Mononuclear cell (primary cell): Measurements from ENCODE around the gene KCTD3. TPM values are rescaled to one million over a fixed set of nuclear protein-coding genes. Genes with fewer than 3 reads are reported as not detected.

ENCODE experiments used
- H3K27me3 ChIP-seq: 2 replicates; pipeline ENCODE4 v1.6.0; 2011; ENCODE audit warnings: low read length, control low read depth; ENCODE audit not compliant: insufficient read depth
- H3K4me1 ChIP-seq: 2 replicates; pipeline ENCODE4 v1.5.1; 2011; ENCODE audit warnings: mild to moderate bottlenecking, low read length, control low read depth; ENCODE audit not compliant: insufficient read depth
- H3K4me3 ChIP-seq: 2 replicates; pipeline ENCODE4 v1.5.1; 2011; ENCODE audit warnings: mild to moderate bottlenecking, low read length, moderate library complexity
- H3K9me3 ChIP-seq: 2 replicates; pipeline ENCODE4 v1.5.1; 2011; ENCODE audit warnings: low read depth, mild to moderate bottlenecking, control low read depth, low read length
- total RNA-seq: library from RNA; depleted of rRNA; stranded (reverse); fragments of >200 nt; gene quantifications from one replicate; pipeline ENCODE4 v1.2.3, GENCODE V29; 2012

Gene KCTD3
- total RNA-seq, 1 donor: 5.9 TPM

- H3K27me3 ChIP-seq: no peaks in the 10 kb centered on the region
- H3K4me1 ChIP-seq: no peaks in the 10 kb centered on the region
Measured at GRCh38 chr1:215647738-215648137, 80.6 kb downstream of the KCTD3 start.

GRCh38 chr1:215648957-215649356, 81.9 kb downstream of the KCTD3 start:
- no peaks in the 10 kb centered on the region for H3K4me1 ChIP-seq
- no peaks in the 10 kb centered on the region for H3K9me3 ChIP-seq
- no peak overlapping the region for H3K4me3 ChIP-seq
- no peaks in the 10 kb centered on the region for H3K27me3 ChIP-seq

More at GRCh38 chr1:215647738-215648137, 80.6 kb downstream of the KCTD3 start:
- H3K4me3 ChIP-seq: no peak overlapping the region
- no peaks in the 10 kb centered on the region for H3K9me3 ChIP-seq

- Histone ChIP-seq H3K4me3 (no peak overlapping the region), H3K27me3 (no peaks in the 10 kb centered on the region), H3K9me3 (no peaks in the 10 kb centered on the region), H3K4me1 (no peaks in the 10 kb centered on the region)
Measured at GRCh38 chr1:215650446-215651149, 83.5 kb downstream of the KCTD3 start.

- Histone ChIP-seq H3K4me1 (no peaks in the 10 kb centered on the region), H3K9me3 (no peaks in the 10 kb centered on the region)
Measured at GRCh38 chr1:215651867-215652266, 84.8 kb downstream of the KCTD3 start.

GRCh38 chr1:215652371-215652770, 85.3 kb downstream of the KCTD3 start:
- no peak overlapping the region for H3K4me3 ChIP-seq
- H3K9me3 ChIP-seq: no peaks in the 10 kb centered on the region
- H3K27me3 ChIP-seq: no peaks in the 10 kb centered on the region
- no peaks in the 10 kb centered on the region for H3K4me1 ChIP-seq

More at GRCh38 chr1:215651867-215652266, 84.8 kb downstream of the KCTD3 start:
- Histone ChIP-seq H3K27me3 (no peaks in the 10 kb centered on the region), H3K4me3 (no peak overlapping the region)

- no peaks in the 10 kb centered on the region for H3K9me3 ChIP-seq
- H3K27me3 ChIP-seq: no peaks in the 10 kb centered on the region
- H3K4me1 ChIP-seq: no peaks in the 10 kb centered on the region
- no peak overlapping the region for H3K4me3 ChIP-seq
Measured at GRCh38 chr1:215657047-215657446, 89.9 kb downstream of the KCTD3 start.

- Histone ChIP-seq H3K9me3 (no peaks in the 10 kb centered on the region), H3K4me3 (no peak overlapping the region), H3K27me3 (no peaks in the 10 kb centered on the region), H3K4me1 (no peaks in the 10 kb centered on the region)
Measured at GRCh38 chr1:215660259-215660658, 93.2 kb downstream of the KCTD3 start.

GRCh38 chr1:215661033-215661432, 93.9 kb downstream of the KCTD3 start:
- Histone ChIP-seq H3K27me3 (no peaks in the 10 kb centered on the region), H3K9me3 (no peaks in the 10 kb centered on the region), H3K4me1 (no peaks in the 10 kb centered on the region), H3K4me3 (no peak overlapping the region)

- H3K27me3 ChIP-seq: no peaks in the 10 kb centered on the region
- no peaks in the 10 kb centered on the region for H3K9me3 ChIP-seq
- no peak overlapping the region for H3K4me3 ChIP-seq
- H3K4me1 ChIP-seq: no peaks in the 10 kb centered on the region
Measured at GRCh38 chr1:215665215-215665614, 98.1 kb downstream of the KCTD3 start.

- H3K4me1 ChIP-seq: no peaks in the 10 kb centered on the region
- no peaks in the 10 kb centered on the region for H3K9me3 ChIP-seq
- H3K27me3 ChIP-seq: no peaks in the 10 kb centered on the region
- H3K4me3 ChIP-seq: no peak overlapping the region
Measured at GRCh38 chr1:215667761-215668160, 100.7 kb downstream of the KCTD3 start.

- Histone ChIP-seq H3K4me1 (no peaks in the 10 kb centered on the region), H3K9me3 (no peaks in the 10 kb centered on the region), H3K4me3 (no peak overlapping the region), H3K27me3 (no peaks in the 10 kb centered on the region)
Measured at GRCh38 chr1:215669806-215670491, 102.8 kb downstream of the KCTD3 start.
